WTC11 (cell line): ENCODE measurements around the gene ROCK1. TPM values are rescaled to one million over a fixed set of nuclear protein-coding genes. Genes with fewer than 3 reads are reported as not detected.

Source experiments
- ATAC-seq: fragments of 200-7000 bp; cut with Tn5 transposase; 2 replicates; pipeline ENCODE4 v1.10.0; 2021; ENCODE audit warnings: mild to moderate bottlenecking, moderate library complexity
- CTCF ChIA-PET: fragments of 300-600 bp; sonication (Branson Sonifier 250); formaldehyde crosslinking; loops from one replicate; lab custom pipeline; 2021; ENCODE audit warnings: antibody characterized with exemption; lab: Charles Lee
- POLR2A ChIA-PET: fragments of 350-600 bp; sonication (Branson Sonifier 250); formaldehyde crosslinking; loops from one replicate; lab custom pipeline; 2021; ENCODE audit warnings: antibody characterized with exemption; lab: Charles Lee
- DNase-seq: peaks from one replicate; pipeline ENCODE4 v3.0.0; 2021; ENCODE audit warnings: low spot score
- H3K27ac Mint-ChIP-seq: 2 replicates; pipeline ENCODE4 v1.8.0; 2021; ENCODE audit warnings: mixed read lengths
- H3K27me3 Mint-ChIP-seq: 2 replicates; pipeline ENCODE4 v1.8.0; 2021; ENCODE audit warnings: low read depth, mild to moderate bottlenecking, moderate library complexity, mixed read lengths
- H3K36me3 Mint-ChIP-seq: 2 replicates; pipeline ENCODE4 v1.8.0; 2021; ENCODE audit warnings: mixed read lengths
- H3K4me1 Mint-ChIP-seq: 2 replicates; pipeline ENCODE4 v1.8.0; 2022; ENCODE audit warnings: mixed read lengths
- H3K4me3 Mint-ChIP-seq: 2 replicates; pipeline ENCODE4 v1.8.0; 2021; ENCODE audit warnings: mild to moderate bottlenecking, moderate library complexity, mixed read lengths
- H3K9me3 Mint-ChIP-seq: 2 replicates; pipeline ENCODE4 v1.8.0; 2021; ENCODE audit warnings: mixed read lengths
- CTCF ChIP-seq: fragments of 200-600 bp; IDR thresholded peaks from 2 replicates; pipeline ENCODE4 v1.8.0; 2022; ENCODE audit warnings: antibody characterized with exemption
- E2F1 ChIP-seq: sonication (generic); formaldehyde crosslinking; IDR thresholded peaks from 2 replicates; pipeline ENCODE4 v1.8.0; 2022; ENCODE audit warnings: mild to moderate bottlenecking, missing genetic modification reagents
- ETV6 ChIP-seq: sonication (generic); formaldehyde crosslinking; IDR thresholded peaks from 2 replicates; pipeline ENCODE4 v1.8.1; 2022; ENCODE audit warnings: mild to moderate bottlenecking, missing genetic modification reagents
- FOXK1 ChIP-seq: sonication (generic); formaldehyde crosslinking; IDR thresholded peaks from 2 replicates; pipeline ENCODE4 v1.8.0; 2022; ENCODE audit warnings: mild to moderate bottlenecking, moderate library complexity, missing genetic modification reagents
- FOXP4 ChIP-seq: sonication (generic); formaldehyde crosslinking; IDR thresholded peaks from 2 replicates; pipeline ENCODE4 v1.8.0; 2022; ENCODE audit warnings: mild to moderate bottlenecking, missing genetic modification reagents
- GABPB1 ChIP-seq: sonication (generic); formaldehyde crosslinking; IDR thresholded peaks from 2 replicates; pipeline ENCODE4 v1.8.1; 2023; ENCODE audit warnings: mild to moderate bottlenecking, missing genetic modification reagents
- HMGA2 ChIP-seq: fragments of 250-450 bp; sonication (Bioruptor Pico); IDR thresholded peaks from 2 replicates; pipeline ENCODE4 v1.4.0; 2021; ENCODE audit warnings: mild to moderate bottlenecking, moderate library complexity
- MAX ChIP-seq: sonication (generic); formaldehyde crosslinking; IDR thresholded peaks from 2 replicates; pipeline ENCODE4 v1.8.0; 2022; ENCODE audit warnings: mild to moderate bottlenecking, missing genetic modification reagents
- MLX ChIP-seq: sonication (generic); formaldehyde crosslinking; IDR thresholded peaks from 2 replicates; pipeline ENCODE4 v1.8.1; 2023; ENCODE audit warnings: mild to moderate bottlenecking, missing genetic modification reagents, moderate library complexity
- NFATC4 ChIP-seq: fragments of 250-450 bp; sonication (Bioruptor Pico); IDR thresholded peaks from 2 replicates; pipeline ENCODE4 v1.9.0; 2021; ENCODE audit warnings: mild to moderate bottlenecking
- NR1H2 ChIP-seq: sonication (generic); formaldehyde crosslinking; IDR thresholded peaks from 2 replicates; pipeline ENCODE4 v1.9.0; 2021; ENCODE audit warnings: mild to moderate bottlenecking, moderate library complexity, missing genetic modification reagents
- PRRX2 ChIP-seq: fragments of 250-450 bp; sonication (Bioruptor Pico); IDR thresholded peaks from 2 replicates; pipeline ENCODE4 v1.8.0; 2021; ENCODE audit warnings: mild to moderate bottlenecking
- SMAD3 ChIP-seq: sonication (generic); formaldehyde crosslinking; IDR thresholded peaks from 2 replicates; pipeline ENCODE4 v1.8.0; 2022; ENCODE audit warnings: missing genetic modification reagents, mild to moderate bottlenecking, borderline replicate concordance
- TCF7 ChIP-seq: sonication (generic); formaldehyde crosslinking; IDR thresholded peaks from 2 replicates; pipeline ENCODE4 v1.8.0; 2022; ENCODE audit warnings: mild to moderate bottlenecking, low read depth, missing genetic modification reagents, moderate library complexity
- TEAD1 ChIP-seq: sonication (generic); formaldehyde crosslinking; IDR thresholded peaks from 2 replicates; pipeline ENCODE4 v1.8.0; 2022; ENCODE audit warnings: mild to moderate bottlenecking, missing genetic modification reagents
- USF2 ChIP-seq: sonication (generic); formaldehyde crosslinking; IDR thresholded peaks from 2 replicates; pipeline ENCODE4 v1.8.1; 2023; ENCODE audit warnings: mild to moderate bottlenecking, missing genetic modification reagents, moderate library complexity
- ZNF317 ChIP-seq: sonication (generic); formaldehyde crosslinking; IDR thresholded peaks from 2 replicates; pipeline ENCODE4 v1.8.1; 2023; ENCODE audit warnings: low read depth, mild to moderate bottlenecking, moderate library complexity, missing genetic modification reagents, borderline replicate concordance
- total RNA-seq: library from RNA; stranded (reverse); gene quantifications from 3 replicates; pipeline ENCODE4 v1.2.3, GENCODE V29; 2021

The ROCK1 gene
- total RNA-seq, 1 experiment from 2014 or later: 42.2 TPM

GRCh38 chr18:21085579-21086166 is 25.9 kb downstream of the ROCK1 start:
- DNase-seq (no peak), ATAC-seq (no peak)
- Mint-ChIP-seq H3K27ac (no peak overlapping the region), H3K27me3 (no peaks in the 10 kb centered on the region), H3K4me1 (peaks cover 4% of the 10 kb centered on the region; the same call in 1 of the 2 replicates), H3K36me3 (peaks cover 20% of the 10 kb centered on the region), H3K9me3 (peaks cover 24% of the 10 kb centered on the region), H3K4me3 (no peak overlapping the region)
- ChIA-PET POLR2A (interaction anchor here (0.6 kb wide), 1 partner anchor 292 kb away, joined by 4 read pairs; no protein-coding TSS in a partner anchor), CTCF (interaction anchor here (0.6 kb wide), 1 partner anchor 94 kb away, joined by 3 read pairs; no protein-coding TSS in a partner anchor)
- TF ChIP-seq USF2 (CRISPR knock-in tag): no peak

GRCh38 chr18:21084511-21085078 is 27.0 kb downstream of the ROCK1 start:
- Mint-ChIP-seq H3K27ac (no peak overlapping the region), H3K27me3 (no peaks in the 10 kb centered on the region)
- DNase-seq: no peak
- POLR2A ChIA-PET: interaction anchor here (0.6 kb wide), 1 partner anchor 36 kb away, joined by 4 read pairs; no protein-coding TSS in a partner anchor
- ATAC-seq: no peak
- TF ChIP-seq SMAD3: no peak
- TF ChIP-seq NR1H2 (CRISPR knock-in tag): no peak
- TF ChIP-seq FOXP4 (CRISPR knock-in tag): no peak
- TF ChIP-seq MLX (CRISPR knock-in tag): no peak
- TF ChIP-seq HMGA2 (CRISPR knock-in tag): no peak
- no peak for TF ChIP-seq GABPB1
- TF ChIP-seq CTCF: no peak
- no peak for TF ChIP-seq PRRX2 (CRISPR knock-in tag)
- TF ChIP-seq, all 79 proteins: peak for 0
- CTCF ChIA-PET: no interaction called here
- Mint-ChIP-seq H3K4me1 (peaks cover 11% of the 10 kb centered on the region), H3K4me3 (no peak overlapping the region), H3K36me3 (peaks cover 20% of the 10 kb centered on the region), H3K9me3 (peaks cover 31% of the 10 kb centered on the region)

- TF ChIP-seq FOXK1 (CRISPR knock-in tag) (no peak), MAX (no peak)
- Mint-ChIP-seq H3K4me3 (no peak overlapping the region), H3K36me3 (peaks cover 20% of the 10 kb centered on the region), H3K27ac (no peak overlapping the region), H3K4me1 (peaks cover 20% of the 10 kb centered on the region), H3K27me3 (no peaks in the 10 kb centered on the region), H3K9me3 (peaks cover 31% of the 10 kb centered on the region)
- DNase-seq (no peak), ATAC-seq (no peak)
- ChIA-PET POLR2A (no interaction called here), CTCF (no interaction called here)
Measured at GRCh38 chr18:21083017-21083416, 28.6 kb downstream of the ROCK1 start.

- peaks cover 20% of the 10 kb centered on the region for H3K36me3 Mint-ChIP-seq
- H3K27ac Mint-ChIP-seq: no peak overlapping the region
- ChIA-PET POLR2A (no interaction called here), CTCF (no interaction called here)
- H3K27me3 Mint-ChIP-seq: no peaks in the 10 kb centered on the region
- ATAC-seq (no peak), DNase-seq (no peak)
- no peak overlapping the region for H3K4me3 Mint-ChIP-seq
- TF ChIP-seq TCF7 (CRISPR knock-in tag) (no peak), ETV6 (CRISPR knock-in tag) (no peak), TEAD1 (CRISPR knock-in tag) (no peak), E2F1 (CRISPR knock-in tag) (no peak), NFATC4 (CRISPR knock-in tag) (no peak), ZNF317 (CRISPR knock-in tag) (no peak), HMGA2 (CRISPR knock-in tag) (no peak)
- peaks cover 31% of the 10 kb centered on the region for H3K9me3 Mint-ChIP-seq
- H3K4me1 Mint-ChIP-seq: peaks cover 22% of the 10 kb centered on the region
Measured at GRCh38 chr18:21081426-21081825, 30.2 kb downstream of the ROCK1 start.
